ENCODE data around the gene CCDC30.

DNA sequence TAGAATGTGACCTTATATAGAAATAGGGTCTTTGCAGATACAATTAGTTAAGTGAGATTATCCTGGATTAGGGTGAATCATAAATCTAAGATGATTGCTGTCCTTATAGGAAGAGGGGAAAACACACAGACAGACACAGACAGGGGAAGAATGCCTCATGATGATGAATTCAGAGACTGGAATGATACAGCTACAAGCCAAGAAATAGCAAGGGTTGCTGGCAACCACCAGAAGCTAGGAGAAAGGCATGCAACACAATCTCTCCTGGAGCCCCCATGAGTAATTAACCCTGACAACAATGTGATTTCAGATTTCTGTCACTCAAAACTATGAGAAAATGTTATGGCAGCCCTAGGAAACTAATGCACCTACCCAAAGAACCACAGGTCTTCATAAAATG is 176.0 kb downstream of the CCDC30 start:
- TF ChIP-seq, protein P1, sequence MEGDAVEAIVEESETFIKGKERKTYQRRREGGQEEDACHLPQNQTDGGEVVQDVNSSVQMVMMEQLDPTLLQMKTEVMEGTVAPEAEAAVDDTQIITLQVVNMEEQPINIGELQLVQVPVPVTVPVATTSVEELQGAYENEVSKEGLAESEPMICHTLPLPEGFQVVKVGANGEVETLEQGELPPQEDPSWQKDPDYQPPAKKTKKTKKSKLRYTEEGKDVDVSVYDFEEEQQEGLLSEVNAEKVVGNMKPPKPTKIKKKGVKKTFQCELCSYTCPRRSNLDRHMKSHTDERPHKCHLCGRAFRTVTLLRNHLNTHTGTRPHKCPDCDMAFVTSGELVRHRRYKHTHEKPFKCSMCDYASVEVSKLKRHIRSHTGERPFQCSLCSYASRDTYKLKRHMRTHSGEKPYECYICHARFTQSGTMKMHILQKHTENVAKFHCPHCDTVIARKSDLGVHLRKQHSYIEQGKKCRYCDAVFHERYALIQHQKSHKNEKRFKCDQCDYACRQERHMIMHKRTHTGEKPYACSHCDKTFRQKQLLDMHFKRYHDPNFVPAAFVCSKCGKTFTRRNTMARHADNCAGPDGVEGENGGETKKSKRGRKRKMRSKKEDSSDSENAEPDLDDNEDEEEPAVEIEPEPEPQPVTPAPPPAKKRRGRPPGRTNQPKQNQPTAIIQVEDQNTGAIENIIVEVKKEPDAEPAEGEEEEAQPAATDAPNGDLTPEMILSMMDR (IDR thresholded peaks at IDR 0.05): no peak
- TF ChIP-seq POLR2AphosphoS5 (IDR thresholded peaks at IDR 0.05): no peak
